GM21447 (cell line): ENCODE data around the gene C2orf68.
"Not testable (repeated sequence)": the region's sequence is repeated elsewhere in the genome, so short reads cannot be mapped to it uniquely, and the experiment has no call there.

Experiments used
- ATAC-seq: cut with Tn5 transposase; IDR thresholded peaks from one replicate; pipeline ENCODE4 v1.9.1; 2021; ENCODE audit not compliant: unreplicated experiment

C2orf68 gene

DNA sequence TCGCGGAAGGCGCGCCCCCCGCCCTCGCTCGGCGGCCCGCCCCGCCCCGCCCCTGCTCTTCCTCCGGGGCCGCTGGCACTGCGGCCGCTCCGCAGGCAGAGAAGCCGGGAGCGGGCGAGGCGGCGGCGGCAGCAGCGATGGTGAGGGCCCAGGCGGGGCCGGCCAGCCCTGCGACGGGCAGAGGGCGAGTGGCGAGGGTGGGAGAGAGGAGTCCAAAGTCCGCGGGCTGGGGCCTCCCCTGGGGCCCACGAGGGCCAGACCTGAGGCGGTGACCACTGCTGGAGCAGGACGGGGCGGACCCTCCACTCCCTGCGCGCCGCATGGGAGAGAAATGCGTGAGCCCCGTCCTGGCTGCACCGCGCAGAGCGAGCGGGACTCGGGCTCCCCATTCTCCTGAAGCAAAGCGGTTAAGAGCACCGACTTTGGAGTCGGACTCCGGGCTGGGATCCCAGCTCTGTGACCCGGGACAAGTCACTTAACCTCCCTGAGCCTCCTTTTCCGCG, 27.5 kb downstream of the C2orf68 start, which contains the start of gene VAMP5:
Gene VAMP5, plus strand, starts transcription at position 78 of the 503 bp plus-strand sequence. Its CDS starts 60 bp downstream, at position 138.
- ATAC-seq, result peak; percentile 17

DNA sequence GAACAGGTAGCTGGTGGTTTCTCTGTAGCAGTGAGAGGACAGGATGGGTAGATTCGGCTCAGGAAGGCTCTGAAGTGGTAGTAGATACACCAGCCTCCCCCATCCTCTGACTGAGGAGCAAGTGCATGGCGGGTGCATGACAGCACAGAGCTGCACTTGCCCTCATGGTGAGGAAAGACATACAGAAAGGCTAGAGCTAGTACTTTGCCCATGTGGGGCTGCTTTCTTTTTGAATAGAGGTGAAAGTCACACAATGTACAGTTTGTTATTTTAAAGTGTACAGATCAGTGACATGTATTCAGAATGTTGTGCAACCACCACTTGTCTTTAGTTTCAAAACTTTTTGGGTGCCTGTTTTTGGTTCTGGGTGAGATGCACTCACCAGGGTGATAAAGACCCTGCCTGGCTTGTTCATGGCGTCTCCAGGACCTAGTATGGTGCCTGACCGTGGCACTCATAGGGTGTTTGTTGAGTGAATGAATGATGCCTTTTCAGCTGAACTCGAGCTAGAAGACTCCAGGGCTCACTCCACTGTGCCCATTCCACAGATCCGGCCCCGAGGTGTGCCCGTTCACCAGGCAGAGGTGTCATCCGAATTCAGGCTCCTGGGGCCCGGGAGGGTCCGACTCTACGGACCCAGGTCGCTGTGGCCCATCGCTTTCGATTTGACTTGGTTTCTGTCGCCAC, 28.1 kb downstream of the C2orf68 start:
- peak; percentile 56 for ATAC-seq

GRCh38 chr2:85582492-85582891, 29.4 kb downstream of the C2orf68 start:
- no peak for ATAC-seq

- no peak for ATAC-seq
Observed at GRCh38 chr2:85580206-85580605, 31.7 kb downstream of the C2orf68 start.

DNA sequence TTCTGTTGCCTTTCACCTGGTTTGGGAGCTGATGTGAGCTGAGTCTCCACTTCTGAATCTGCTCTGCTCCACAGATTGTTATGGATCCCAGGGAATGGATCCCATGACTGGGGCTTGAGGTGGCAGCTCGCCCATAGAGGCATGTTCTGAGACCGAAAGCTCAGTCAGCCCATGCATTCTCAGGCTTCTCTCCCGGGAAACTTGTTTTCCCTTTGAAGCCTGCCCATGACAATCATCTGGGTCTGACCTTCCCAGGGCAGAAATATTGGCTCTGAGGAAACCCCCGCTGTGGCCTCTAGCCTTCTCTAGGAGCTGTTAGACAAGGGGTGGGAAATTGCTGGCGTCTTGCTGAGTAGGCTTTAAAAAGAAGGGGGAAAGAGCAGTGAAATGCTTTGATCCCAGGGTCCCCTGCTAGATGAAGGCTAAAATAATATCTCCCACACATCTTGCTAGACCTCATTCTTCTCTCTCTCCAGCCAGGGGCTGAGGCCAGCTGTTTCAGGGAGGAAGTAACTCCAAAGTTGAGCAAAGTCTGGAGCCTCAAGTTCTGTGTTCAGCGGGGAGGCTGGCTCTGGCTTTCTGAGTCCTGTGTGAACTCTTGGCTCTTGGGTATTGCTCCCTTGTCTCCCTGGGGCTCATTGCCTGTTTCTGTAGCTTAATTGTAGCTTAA, 32.5 kb downstream of the C2orf68 start:
- no peak for ATAC-seq

GRCh38 chr2:85578243-85579180, 33.4 kb downstream of the C2orf68 start:
- ATAC-seq, result peak; percentile 40

GRCh38 chr2:85577386-85578242, 34.3 kb downstream of the C2orf68 start, which contains the start of gene VAMP8:
Gene VAMP8 (plus strand): TSS chr2:85577586. CDS start chr2:85577647, 61 bp downstream.
- peak; percentile 68 for ATAC-seq

DNA sequence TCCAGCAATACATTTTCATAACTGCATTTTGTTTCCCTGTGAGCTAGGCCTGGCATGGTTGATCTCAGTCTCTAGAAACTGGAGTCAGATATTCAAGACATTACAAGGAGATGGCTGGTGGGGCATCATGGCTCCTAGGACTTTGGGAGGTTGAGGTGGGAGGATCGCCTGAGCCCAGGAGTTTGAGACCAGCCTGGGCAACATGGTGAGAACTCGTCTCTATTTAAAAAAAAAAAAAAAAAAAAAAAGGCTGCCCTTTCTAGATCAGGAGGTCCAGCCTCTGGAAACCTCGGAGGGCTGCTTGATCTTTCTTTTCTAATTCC, 34.8 kb downstream of the C2orf68 start:
- ATAC-seq, result no peak

DNA sequence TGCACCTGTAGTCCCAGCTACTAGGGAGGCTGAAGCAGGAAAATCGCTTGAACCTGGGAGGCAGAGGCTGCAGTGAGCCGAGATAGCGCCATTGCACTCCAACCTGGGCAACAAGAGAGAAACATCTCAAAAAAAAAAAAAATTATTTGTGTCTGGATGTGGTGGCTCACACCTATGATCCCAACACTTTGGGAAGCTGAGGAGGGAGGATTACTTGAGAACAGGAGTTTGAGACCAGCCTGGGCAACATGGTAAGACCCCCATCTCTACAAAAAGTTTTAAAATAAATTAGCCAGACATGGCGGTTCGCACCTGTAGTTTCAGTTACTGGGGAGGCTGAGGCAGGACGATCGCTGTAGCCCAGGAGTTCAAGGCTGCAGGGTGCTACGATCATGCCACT, 36.1 kb downstream of the C2orf68 start:
- no peak for ATAC-seq

GRCh38 chr2:85566265-85566664, 45.6 kb downstream of the C2orf68 start:
- ATAC-seq, result no peak

DNA sequence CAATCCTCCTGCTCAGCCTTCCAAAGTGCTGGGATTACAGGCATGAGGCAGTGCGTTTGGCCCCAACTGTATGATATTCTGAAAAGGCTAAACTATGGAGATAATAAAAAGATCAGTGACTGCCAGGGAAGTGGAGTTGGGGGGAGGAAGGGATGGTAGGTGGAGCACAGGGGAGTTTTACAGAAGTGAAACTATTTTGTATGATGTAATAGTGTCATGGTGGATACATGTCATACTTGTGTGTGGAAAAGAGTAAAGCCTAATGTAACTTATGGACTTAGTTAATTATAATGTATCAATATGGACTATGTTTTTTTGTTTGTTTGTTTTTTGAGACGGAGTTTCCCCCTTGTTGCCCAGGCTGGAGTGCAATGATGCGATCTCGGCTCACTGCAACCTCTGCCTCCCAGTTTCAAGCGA, 47.7 kb downstream of the C2orf68 start:
- no peak for ATAC-seq

- peak; percentile 89 for ATAC-seq
Observed at GRCh38 chr2:85561280-85562212, 50.3 kb downstream of the C2orf68 start, which contains the start of gene GGCX. Gene GGCX (minus strand): TSS chr2:85561493. CDS start chr2:85561428, 65 bp downstream.

DNA sequence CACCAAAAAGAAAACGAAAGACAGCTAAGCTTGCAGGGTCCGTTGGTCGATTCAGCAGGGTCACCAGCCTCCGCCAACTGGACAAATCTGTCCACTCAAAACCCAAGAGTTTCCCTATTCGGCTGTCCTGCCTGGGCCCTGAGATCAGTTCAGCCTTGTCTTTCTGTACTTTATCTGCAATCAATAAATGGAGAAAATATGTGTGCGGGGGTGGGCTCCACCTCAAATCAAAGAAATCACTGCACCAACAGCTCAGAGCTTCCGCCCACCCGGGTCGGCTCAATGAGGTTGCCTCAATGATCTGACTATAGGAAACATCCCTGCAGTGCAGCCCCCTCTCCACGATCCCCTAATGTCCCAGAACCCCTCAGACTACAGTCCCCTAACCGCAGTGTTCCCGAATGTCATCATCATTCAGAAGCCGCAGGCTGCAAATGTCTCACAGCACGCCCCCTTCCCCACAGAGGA, 51.0 kb downstream of the C2orf68 start:
- peak; percentile 20 for ATAC-seq

DNA sequence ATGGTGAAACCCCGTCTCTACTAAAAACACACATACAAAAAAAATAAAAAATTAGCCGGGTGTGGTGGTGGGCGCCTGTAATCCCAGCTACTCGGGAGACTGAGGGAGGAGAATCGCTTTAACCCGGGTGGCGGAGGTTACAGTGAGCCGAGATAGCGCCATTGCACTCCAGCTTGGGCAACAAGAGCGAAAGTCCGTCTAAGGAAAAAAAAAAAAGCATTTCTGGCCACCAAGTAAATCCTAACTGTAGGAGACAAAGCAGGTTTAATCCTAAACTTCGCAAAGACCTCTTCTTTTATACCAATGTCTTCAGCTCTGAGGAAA, 51.5 kb downstream of the C2orf68 start:
- ATAC-seq, result not testable (repeated sequence)

DNA sequence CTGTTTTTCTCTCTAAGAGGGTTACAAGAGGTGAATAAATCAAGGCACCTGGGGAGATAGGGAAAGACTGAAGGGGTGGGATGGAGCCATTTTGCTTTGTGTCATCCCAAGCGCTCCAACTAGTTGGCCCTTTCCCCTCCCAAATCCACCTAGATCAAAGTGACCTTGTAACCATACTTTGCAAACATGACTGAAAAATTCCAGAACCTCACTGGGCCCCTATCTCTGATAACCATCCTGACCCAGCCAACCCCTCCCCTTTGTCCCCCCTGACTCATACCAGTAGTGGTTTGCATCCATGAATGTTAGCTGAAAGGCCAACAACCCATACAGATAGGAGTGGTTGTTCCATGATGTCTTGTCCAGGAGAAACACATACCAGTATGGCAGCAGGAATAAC, 53.7 kb downstream of the C2orf68 start:
- no peak for ATAC-seq

- ATAC-seq, result no peak
Observed at GRCh38 chr2:85557130-85557529, 54.7 kb downstream of the C2orf68 start.
